SK-N-SH treated with all-trans-retinoic acid at 6 μM for 48 hours (cell line): ENCODE results near the gene MRPS22.

ENCODE experiments used
- GLIS3 ChIP-seq: fragments of 250-450 bp; sonication (Bioruptor Pico); IDR thresholded peaks from 2 replicates; pipeline ENCODE4 v1.5.0; 2020; ENCODE audit warnings: mild to moderate bottlenecking, moderate library complexity
- SNAI2 ChIP-seq: fragments of 250-450 bp; sonication (Bioruptor Pico); IDR thresholded peaks from 2 replicates; pipeline ENCODE4 v1.5.0; 2020; ENCODE audit warnings: mild to moderate bottlenecking, moderate library complexity
- ZNF70 ChIP-seq: fragments of 450-650 bp; formaldehyde crosslinking; IDR thresholded peaks from 2 replicates; pipeline ENCODE4 v1.5.0; 2020; ENCODE audit warnings: mild to moderate bottlenecking, moderate library complexity

GRCh38 chr3:139396707-139397106 is 52.9 kb downstream of the MRPS22 start:
- TF ChIP-seq GLIS3 (no peak), SNAI2 (CRISPR knock-in tag) (no peak), ZNF70 (CRISPR knock-in tag) (no peak)
